ENCODE results near the gene FAM219A.

DNA sequence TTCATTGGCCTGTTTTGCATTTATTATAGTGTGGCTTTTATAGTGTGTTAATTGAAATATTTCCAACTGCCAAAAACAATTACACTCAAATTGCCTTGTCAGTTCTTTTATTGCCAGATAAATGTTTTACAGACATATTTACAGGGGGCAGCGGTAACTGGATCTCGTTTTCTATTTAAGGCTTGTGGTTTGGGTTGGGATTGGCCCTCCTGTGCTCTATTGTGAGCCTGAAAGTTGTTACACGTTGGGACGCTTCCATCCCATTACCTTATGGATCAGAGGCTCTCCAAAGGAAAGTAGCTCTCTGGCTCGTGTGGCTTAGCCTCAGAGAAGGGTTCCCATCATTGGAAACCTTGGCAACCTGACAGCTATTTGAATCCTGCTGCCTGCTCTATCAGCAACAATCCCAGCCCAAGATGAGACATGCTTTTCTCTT lies 21.1 kb upstream of the FAM219A start:
- TF ChIP-seq, protein P1, sequence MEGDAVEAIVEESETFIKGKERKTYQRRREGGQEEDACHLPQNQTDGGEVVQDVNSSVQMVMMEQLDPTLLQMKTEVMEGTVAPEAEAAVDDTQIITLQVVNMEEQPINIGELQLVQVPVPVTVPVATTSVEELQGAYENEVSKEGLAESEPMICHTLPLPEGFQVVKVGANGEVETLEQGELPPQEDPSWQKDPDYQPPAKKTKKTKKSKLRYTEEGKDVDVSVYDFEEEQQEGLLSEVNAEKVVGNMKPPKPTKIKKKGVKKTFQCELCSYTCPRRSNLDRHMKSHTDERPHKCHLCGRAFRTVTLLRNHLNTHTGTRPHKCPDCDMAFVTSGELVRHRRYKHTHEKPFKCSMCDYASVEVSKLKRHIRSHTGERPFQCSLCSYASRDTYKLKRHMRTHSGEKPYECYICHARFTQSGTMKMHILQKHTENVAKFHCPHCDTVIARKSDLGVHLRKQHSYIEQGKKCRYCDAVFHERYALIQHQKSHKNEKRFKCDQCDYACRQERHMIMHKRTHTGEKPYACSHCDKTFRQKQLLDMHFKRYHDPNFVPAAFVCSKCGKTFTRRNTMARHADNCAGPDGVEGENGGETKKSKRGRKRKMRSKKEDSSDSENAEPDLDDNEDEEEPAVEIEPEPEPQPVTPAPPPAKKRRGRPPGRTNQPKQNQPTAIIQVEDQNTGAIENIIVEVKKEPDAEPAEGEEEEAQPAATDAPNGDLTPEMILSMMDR (IDR thresholded peaks at IDR 0.05) = no peak
- TF ChIP-seq POLR2A (IDR thresholded peaks at IDR 0.05) = no peak
